ENCODE results near the gene DSG2. TPM values are rescaled to one million over a fixed set of nuclear protein-coding genes. Genes with fewer than 3 reads are reported as not detected.

The DSG2 gene
- total RNA-seq, 2 experiments from 2014 or later = 0.11 to 0.14 TPM

GRCh38 chr18:31595121-31595771, 97.3 kb downstream of the DSG2 start:
- DNase-seq (no peak), ATAC-seq (ENCODE audit: poor library complexity) (no peak)
- POLR2A ChIA-PET = no interaction called here
- Mint-ChIP-seq H3K27me3 (no peaks in the 10 kb centered on the region), H3K9me3 (no peaks in the 10 kb centered on the region), H3K4me3 (no peak overlapping the region), H3K27ac (no peak overlapping the region), H3K36me3 (ENCODE audit: low read depth) (no peaks in the 10 kb centered on the region), H3K4me1 (ENCODE audit: low read depth) (no peaks in the 10 kb centered on the region)
- Histone ChIP-seq H3K27ac (ENCODE audit: low read depth in 1 of 2, low read length in 2 of 2) (no peak overlapping the region), H3K27me3 (ENCODE audit: control insufficient read depth in 1 of 2, insufficient read depth in 2 of 2, low read length in 2 of 2) (no peaks in the 10 kb centered on the region), H3K9me3 (ENCODE audit: control insufficient read depth in 1 of 2, insufficient read depth in 1 of 2, low read length in 2 of 2) (no peaks in the 10 kb centered on the region), H3K36me3 (ENCODE audit: insufficient read depth, low read length) (no peaks in the 10 kb centered on the region), H3K4me1 (ENCODE audit: insufficient read depth, low read length) (no peaks in the 10 kb centered on the region), H3K4me3 (ENCODE audit: low read length) (no peak overlapping the region)
- TF ChIP-seq CTCF (IDR thresholded peaks at IDR 0.05) = no peak
- intact Hi-C loops (cut with DNase I, micrococcal nuclease) = no loop called here
- CTCF ChIA-PET = no interaction called here

GRCh38 chr18:31596081-31596872, 98.3 kb downstream of the DSG2 start:
- TF ChIP-seq CTCF (IDR thresholded peaks at IDR 0.05) = no peak
- no peak for ATAC-seq (ENCODE audit: poor library complexity)

GRCh38 chr18:31598021-31598805, 100.2 kb downstream of the DSG2 start:
- H3K36me3 Mint-ChIP-seq (ENCODE audit: low read depth) = no peaks in the 10 kb centered on the region
- TF ChIP-seq CTCF (IDR thresholded peaks at IDR 0.05) = no peak
- intact Hi-C loops (cut with DNase I, micrococcal nuclease) = no loop called here
- POLR2A ChIA-PET = no interaction called here
- no peaks in the 10 kb centered on the region for H3K4me1 ChIP-seq (ENCODE audit: insufficient read depth, low read length)
- H3K27me3 ChIP-seq (ENCODE audit: control insufficient read depth in 1 of 2, insufficient read depth in 2 of 2, low read length in 2 of 2) = no peaks in the 10 kb centered on the region
- ATAC-seq (ENCODE audit: poor library complexity) = no peak
- H3K27ac ChIP-seq (ENCODE audit: low read depth in 1 of 2, low read length in 2 of 2) = no peak overlapping the region
- no peaks in the 10 kb centered on the region for H3K36me3 ChIP-seq (ENCODE audit: insufficient read depth, low read length)
- H3K4me1 Mint-ChIP-seq (ENCODE audit: low read depth) = no peaks in the 10 kb centered on the region
- no peak overlapping the region for H3K4me3 Mint-ChIP-seq
- H3K27me3 Mint-ChIP-seq = no peaks in the 10 kb centered on the region
- CTCF ChIA-PET = no interaction called here
- no peak for DNase-seq
- H3K9me3 ChIP-seq (ENCODE audit: control insufficient read depth in 1 of 2, insufficient read depth in 1 of 2, low read length in 2 of 2) = no peaks in the 10 kb centered on the region
- no peak overlapping the region for H3K4me3 ChIP-seq (ENCODE audit: low read length)
- H3K27ac Mint-ChIP-seq = no peak overlapping the region
- no peaks in the 10 kb centered on the region for H3K9me3 Mint-ChIP-seq

More at GRCh38 chr18:31596081-31596872, 98.3 kb downstream of the DSG2 start:
- Mint-ChIP-seq H3K9me3 (no peaks in the 10 kb centered on the region), H3K36me3 (ENCODE audit: low read depth) (no peaks in the 10 kb centered on the region), H3K27me3 (no peaks in the 10 kb centered on the region), H3K4me3 (no peak overlapping the region), H3K27ac (no peak overlapping the region), H3K4me1 (ENCODE audit: low read depth) (no peaks in the 10 kb centered on the region)
- no peaks in the 10 kb centered on the region for H3K36me3 ChIP-seq (ENCODE audit: insufficient read depth, low read length)
- no peak for DNase-seq
- CTCF ChIA-PET = no interaction called here
- no peak overlapping the region for H3K27ac ChIP-seq (ENCODE audit: low read depth in 1 of 2, low read length in 2 of 2)
- H3K9me3 ChIP-seq (ENCODE audit: control insufficient read depth in 1 of 2, insufficient read depth in 1 of 2, low read length in 2 of 2) = no peaks in the 10 kb centered on the region
- POLR2A ChIA-PET = no interaction called here
- no peak overlapping the region for H3K4me3 ChIP-seq (ENCODE audit: low read length)
- intact Hi-C loops (cut with DNase I, micrococcal nuclease) = no loop called here
- no peaks in the 10 kb centered on the region for H3K4me1 ChIP-seq (ENCODE audit: insufficient read depth, low read length)
- no peaks in the 10 kb centered on the region for H3K27me3 ChIP-seq (ENCODE audit: control insufficient read depth in 1 of 2, insufficient read depth in 2 of 2, low read length in 2 of 2)

Other genes with a start within 250 kb of the DSG2 start
- gene DSG1, start 180.0 kb upstream of the DSG2 start, total RNA-seq = not detected
- gene DSG4, start 121.4 kb upstream of the DSG2 start, total RNA-seq = not detected
- gene DSG3, start 50.4 kb upstream of the DSG2 start, total RNA-seq = not detected
- gene TTR, start 93.7 kb downstream of the DSG2 start, total RNA-seq = not detected
- gene B4GALT6, start 186.4 kb downstream of the DSG2 start, total RNA-seq = under 1 TPM in 1 of 2 experiments, not detected in 1; 0.75 TPM

Measured in CD4-positive, alpha-beta T cell (primary cell).